Activated naive CD4-positive, alpha-beta T cell treated with anti-CD3 and anti-CD28 coated beads, Interleukin-2, amount 50 U/mL, for 72 hours (primary cell): ENCODE results near the gene AP2M1. TPM values are rescaled to one million over a fixed set of nuclear protein-coding genes. Genes with fewer than 3 reads are reported as not detected.

Source experiments
- ATAC-seq, 2 donors: fragments of 150-1000 bp; cut with Tn5 transposase; 2 replicates each; pipeline ENCODE4 v1.10.0; 2021; ENCODE audit warnings: mild to moderate bottlenecking in 2 of 2, moderate library complexity in 2 of 2
- DNase-seq, 2 donors: peaks; one replicate each; pipeline ENCODE4 v3.0.0; 2021 to 2022; ENCODE audit warnings: low spot score in 2 of 2
- H3K27ac Mint-ChIP-seq, 2 donors: one replicate each; pipeline ENCODE4 v1.8.0; 2022; ENCODE audit warnings: mild to moderate bottlenecking in 2 of 2, mixed read lengths in 2 of 2
- H3K36me3 Mint-ChIP-seq, 2 donors: one replicate each; pipeline ENCODE4 v1.8.0; 2022; ENCODE audit warnings: mixed read lengths in 2 of 2
- H3K9me3 Mint-ChIP-seq, 2 donors: one replicate each; pipeline ENCODE4 v1.8.0; 2022; ENCODE audit warnings: mixed read lengths in 2 of 2
- total RNA-seq, 2 donors: library from RNA; stranded (reverse); gene quantifications; one replicate each; pipeline ENCODE4 v1.2.3, GENCODE V29; 2022

Gene AP2M1
- total RNA-seq, 2 donors from 2014 or later: 207 to 288 TPM

GRCh38 chr3:184172681-184173373 is 1.8 kb upstream of the AP2M1 start:
- Mint-ChIP-seq H3K9me3 (no peaks in the 10 kb centered on the region), H3K27ac (peak overlapping the region in 1 of 2 donors; percentile 95), H3K36me3 (peaks cover 9 to 17% of the 10 kb centered on the region in 2 donors)
- no peak for DNase-seq
- no peak for ATAC-seq

- ATAC-seq (no peak), DNase-seq (no peak)
- no peaks in the 10 kb centered on the region for H3K9me3 Mint-ChIP-seq
- H3K36me3 Mint-ChIP-seq: peaks cover 13 to 17% of the 10 kb centered on the region in 2 donors
- H3K27ac Mint-ChIP-seq: peak overlapping the region in 1 of 2 donors; percentile 95
These were observed 1.3 kb upstream of the AP2M1 start for GRCh38 chr3:184173374-184173722.

GRCh38 chr3:184174284-184174645 is 390 bp upstream of the AP2M1 start:
- Mint-ChIP-seq H3K36me3 (peaks cover 17 to 22% of the 10 kb centered on the region in 2 donors), H3K9me3 (no peaks in the 10 kb centered on the region), H3K27ac (peak overlapping the region; percentile 89 to 95)
- DNase-seq: no peak
- ATAC-seq: no peak

- ATAC-seq (no peak), DNase-seq (no peak)
- peaks cover 17 to 27% of the 10 kb centered on the region in 2 donors for H3K36me3 Mint-ChIP-seq
- H3K27ac Mint-ChIP-seq: peak overlapping the region; percentile 95 to 96
- no peaks in the 10 kb centered on the region for H3K9me3 Mint-ChIP-seq
These were observed 851 bp downstream of the AP2M1 start for GRCh38 chr3:184175506-184175905.

GRCh38 chr3:184175981-184176376 is 1.3 kb downstream of the AP2M1 start:
- DNase-seq (no peak), ATAC-seq (no peak)
- Mint-ChIP-seq H3K36me3 (peaks cover 17 to 27% of the 10 kb centered on the region in 2 donors), H3K9me3 (no peaks in the 10 kb centered on the region), H3K27ac (peak overlapping the region; percentile 95 to 96)

- Mint-ChIP-seq H3K27ac (peak overlapping the region; percentile 95 to 96), H3K9me3 (no peaks in the 10 kb centered on the region), H3K36me3 (peaks cover 12 to 27% of the 10 kb centered on the region in 2 donors)
- DNase-seq: no peak
- peak in 1 of 2 donors; percentile 15 for ATAC-seq
These were observed 2.0 kb downstream of the AP2M1 start for GRCh38 chr3:184176377-184177330.

GRCh38 chr3:184177331-184177731 is 2.7 kb downstream of the AP2M1 start:
- Mint-ChIP-seq H3K27ac (peak overlapping the region in 1 of 2 donors; percentile 37), H3K36me3 (peaks cover 8 to 27% of the 10 kb centered on the region in 2 donors), H3K9me3 (no peaks in the 10 kb centered on the region)
- ATAC-seq (no peak), DNase-seq (no peak)

GRCh38 chr3:184177767-184178306 is 3.2 kb downstream of the AP2M1 start:
- DNase-seq (no peak), ATAC-seq (no peak)
- peaks cover 8 to 27% of the 10 kb centered on the region in 2 donors for H3K36me3 Mint-ChIP-seq
- peak overlapping the region in 1 of 2 donors; percentile 66 for H3K27ac Mint-ChIP-seq
- no peaks in the 10 kb centered on the region for H3K9me3 Mint-ChIP-seq

GRCh38 chr3:184178521-184179138 is 4.0 kb downstream of the AP2M1 start:
- H3K36me3 Mint-ChIP-seq: peaks cover 8 to 27% of the 10 kb centered on the region in 2 donors

GRCh38 chr3:184180165-184180564 is 5.5 kb downstream of the AP2M1 start:
- peaks cover 11 to 29% of the 10 kb centered on the region in 2 donors for H3K36me3 Mint-ChIP-seq
- no peak for ATAC-seq
- no peak overlapping the region for H3K27ac Mint-ChIP-seq
- no peaks in the 10 kb centered on the region for H3K9me3 Mint-ChIP-seq
- no peak for DNase-seq

More at GRCh38 chr3:184178521-184179138, 4.0 kb downstream of the AP2M1 start:
- ATAC-seq (no peak), DNase-seq (no peak)
- Mint-ChIP-seq H3K9me3 (no peaks in the 10 kb centered on the region), H3K27ac (peak overlapping the region; percentile 3 to 66)

GRCh38 chr3:184181596-184181995 is 6.9 kb downstream of the AP2M1 start:
- peaks cover 11 to 32% of the 10 kb centered on the region in 2 donors for H3K36me3 Mint-ChIP-seq
- DNase-seq (no peak), ATAC-seq (no peak)
- H3K9me3 Mint-ChIP-seq: no peaks in the 10 kb centered on the region
- no peak overlapping the region for H3K27ac Mint-ChIP-seq

- ATAC-seq (no peak), DNase-seq (no peak)
- peaks cover 21 to 33% of the 10 kb centered on the region in 2 donors for H3K36me3 Mint-ChIP-seq
- H3K9me3 Mint-ChIP-seq: no peaks in the 10 kb centered on the region
- H3K27ac Mint-ChIP-seq: peak overlapping the region; percentile 24 to 52
These were observed 9.0 kb downstream of the AP2M1 start for GRCh38 chr3:184183679-184184078.

GRCh38 chr3:184184546-184185230 is 10.0 kb downstream of the AP2M1 start:
- H3K36me3 Mint-ChIP-seq: peaks cover 21 to 23% of the 10 kb centered on the region in 2 donors
- no peak for DNase-seq
- H3K27ac Mint-ChIP-seq: peak overlapping the region; percentile 94 to 95
- H3K9me3 Mint-ChIP-seq: no peaks in the 10 kb centered on the region
- ATAC-seq: no peak

- Mint-ChIP-seq H3K36me3 (peaks cover 21 to 22% of the 10 kb centered on the region in 2 donors), H3K9me3 (no peaks in the 10 kb centered on the region), H3K27ac (peak overlapping the region; percentile 94 to 99)
- DNase-seq (peak; percentile 99 to 100), ATAC-seq (peak; percentile 93 to 95)
These were observed 11.0 kb downstream of the AP2M1 start for GRCh38 chr3:184185461-184186183.

GRCh38 chr3:184186184-184186901 is 11.7 kb downstream of the AP2M1 start, which contains the start of gene ABCF3:
Gene ABCF3 (plus strand): TSS chr3:184186199. CDS start chr3:184186208, 9 bp downstream.
- Mint-ChIP-seq H3K36me3 (peaks cover 21 to 22% of the 10 kb centered on the region in 2 donors), H3K9me3 (no peaks in the 10 kb centered on the region), H3K27ac (peak within 1 kb of the TSS; percentile 94 to 99)
- DNase-seq (no peak), ATAC-seq (peak; percentile 29 to 34)
